A673 (cell line): ENCODE measurements around the gene OR13C9. TPM values are rescaled to one million over a fixed set of nuclear protein-coding genes. Genes with fewer than 3 reads are reported as not detected.

Experiments used
- Bru-seq: library from RNA; stranded (reverse); fragments of 400-500 nt; gene quantifications from one replicate; lab custom pipeline; 2021; lab: Mats Ljungman, UMichigan
- BruChase-seq, 2 experiments: library from RNA; stranded (reverse); fragments of 400-500 nt; gene quantifications; one replicate each; lab custom pipeline; 2021; lab: Mats Ljungman, UMichigan
- BruUV-seq: library from RNA; stranded (reverse); fragments of 400-500 nt; replicated peaks from 2 replicates; lab custom pipeline; 2021; lab: Mats Ljungman, UMichigan
- CTCF ChIA-PET: fragments of 300-600 bp; sonication (Branson Sonifier 250); formaldehyde crosslinking; loops from one replicate; lab custom pipeline; 2022; ENCODE audit warnings: antibody characterized with exemption; lab: Charles Lee
- POLR2A ChIA-PET: fragments of 300-600 bp; sonication (Branson Sonifier 250); formaldehyde crosslinking; loops from one replicate; lab custom pipeline; 2022; ENCODE audit warnings: antibody characterized with exemption; ENCODE audit not compliant: low non-redundant PET; lab: Charles Lee
- DNase-seq: peaks from one replicate; pipeline ENCODE4 v3.0.0-alpha.2; 2015; ENCODE audit warnings: low spot score
- H3K27ac ChIP-seq: fragments of 200-600 bp; sonication (generic); 2 replicates; pipeline ENCODE4 v1.5.1; 2016; ENCODE audit warnings: mixed run types, low read depth, mild to moderate bottlenecking, mixed read lengths, antibody characterized with exemption, low read length; ENCODE audit not compliant: poor library complexity, severe bottlenecking
- H3K27me3 ChIP-seq: fragments of 200-600 bp; sonication (generic); replicated peaks from 2 replicates; pipeline ENCODE4 v1.6.1; 2017; ENCODE audit warnings: mixed run types, low read depth, mild to moderate bottlenecking, mixed read lengths, antibody characterized with exemption, low read length; ENCODE audit not compliant: insufficient read depth, poor library complexity
- H3K36me3 ChIP-seq: fragments of 200-600 bp; sonication (generic); 2 replicates; pipeline ENCODE4 v1.6.1; 2016; ENCODE audit warnings: mixed run types, mild to moderate bottlenecking, mixed read lengths, antibody characterized with exemption, low read length; ENCODE audit not compliant: insufficient read depth, poor library complexity, severe bottlenecking
- H3K4me1 ChIP-seq: fragments of 200-600 bp; sonication (generic); 2 replicates; pipeline ENCODE4 v1.6.1; 2017; ENCODE audit warnings: mixed run types, mild to moderate bottlenecking, mixed read lengths, antibody characterized with exemption, low read length; ENCODE audit not compliant: insufficient read depth, poor library complexity, severe bottlenecking
- H3K4me3 ChIP-seq: fragments of 200-600 bp; sonication (generic); 2 replicates; pipeline ENCODE4 v1.5.1; 2016; ENCODE audit warnings: low read depth, mixed run types, mild to moderate bottlenecking, mixed read lengths, low read length; ENCODE audit not compliant: poor library complexity, severe bottlenecking
- H3K9me3 ChIP-seq: fragments of 200-600 bp; sonication (generic); 2 replicates; pipeline ENCODE4 v1.6.1; 2016; ENCODE audit warnings: mixed run types, low read depth, mild to moderate bottlenecking, mixed read lengths, antibody characterized with exemption, low read length; ENCODE audit not compliant: poor library complexity, severe bottlenecking
- CTCF ChIP-seq: fragments of 300-800, 200-600 bp; sonication (generic); conservative IDR thresholded peaks from 2 replicates; pipeline ENCODE4 v1.5.1; 2017; ENCODE audit warnings: low read depth, mild to moderate bottlenecking, antibody characterized with exemption, low read length, moderate library complexity, mixed read lengths
- EZH2 ChIP-seq: fragments of 200-600 bp; sonication (generic); IDR thresholded peaks from 2 replicates; pipeline ENCODE4 v1.6.1; 2017; ENCODE audit warnings: borderline replicate concordance, low read depth, mild to moderate bottlenecking, mixed read lengths, antibody characterized with exemption, low read length; ENCODE audit not compliant: poor library complexity, severe bottlenecking
- intact Hi-C: fragments of 100-400 bp; cut with micrococcal nuclease; formaldehyde crosslinking; loops from one replicate; pipeline ENCODE4 v1.10.0; 2022; ENCODE audit not compliant: unreplicated experiment
- long read RNA-seq: library from polyadenylated mRNA; stranded (forward); transcript quantifications from one replicate; pipeline ENCODE4 v2.0.0, GENCODE V29; 2022
- total RNA-seq: library from RNA; stranded (reverse); gene quantifications from 2 replicates; pipeline ENCODE4 v1.2.3, GENCODE V29; 2021

OR13C9 gene
- total RNA-seq (not detected in 2 replicates), Bru-seq, nascent RNA (not detected), BruChase-seq, experiment 1, labeled RNA remaining after a 2-hour chase (not detected), BruChase-seq, experiment 2, labeled RNA remaining after a 6-hour chase (not detected)
- long read RNA-seq = 0 reads

GRCh38 chr9:104618104-104618503, at the start of gene OR13C9:
TSS of gene OR13C9 (minus strand) at chr9:104618204. CDS start at chr9:104618204, 0 bp downstream.
- Histone ChIP-seq H3K4me3 (no peak within 1 kb of the TSS), H3K27me3 (no peaks in the 10 kb centered on the region), H3K36me3 (no peaks in the 10 kb centered on the region), H3K9me3 (no peaks in the 10 kb centered on the region), H3K4me1 (no peaks in the 10 kb centered on the region), H3K27ac (no peak within 1 kb of the TSS)
- no peak for DNase-seq
- TF ChIP-seq CTCF (no peak), EZH2 (no peak)
- intact Hi-C loops = no loop called here
- POLR2A ChIA-PET = no interaction called here
- BruUV-seq = no TSS peak
- CTCF ChIA-PET = no interaction called here

GRCh38 chr9:104658496-104659195, 40.6 kb upstream of the OR13C9 start:
- CTCF ChIA-PET = no interaction called here
- Histone ChIP-seq H3K4me3 (no peak overlapping the region), H3K27ac (no peak overlapping the region), H3K36me3 (no peaks in the 10 kb centered on the region), H3K27me3 (no peaks in the 10 kb centered on the region), H3K4me1 (no peaks in the 10 kb centered on the region), H3K9me3 (no peaks in the 10 kb centered on the region)
- intact Hi-C loops = no loop called here
- TF ChIP-seq EZH2 = no peak
- no peak for TF ChIP-seq CTCF
- POLR2A ChIA-PET = no interaction called here
- no peak for DNase-seq
- no TSS peak for BruUV-seq

DNA sequence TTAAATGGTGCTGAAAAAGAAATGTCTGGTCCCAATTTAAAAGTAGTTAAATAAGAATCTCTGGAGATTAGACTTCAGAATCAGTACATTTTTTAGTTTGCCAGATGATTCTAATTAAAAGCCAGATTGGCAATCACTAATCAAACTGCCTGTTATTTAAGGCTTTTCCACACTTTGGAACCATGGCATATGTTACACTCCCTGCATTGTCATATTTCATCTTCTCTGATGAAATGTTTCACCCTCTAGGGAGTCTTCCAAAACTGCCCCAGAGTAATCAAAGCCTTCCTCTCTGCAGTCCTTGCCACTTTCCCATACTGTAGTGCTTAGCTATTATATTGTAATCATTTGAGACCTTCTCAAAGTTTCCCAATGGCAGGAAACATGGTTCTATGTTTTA, 17.5 kb upstream of the OR13C9 start:
- Histone ChIP-seq H3K4me3 (no peak overlapping the region), H3K9me3 (peaks cover 11% of the 10 kb centered on the region), H3K4me1 (no peaks in the 10 kb centered on the region), H3K36me3 (no peaks in the 10 kb centered on the region), H3K27ac (no peak overlapping the region), H3K27me3 (no peaks in the 10 kb centered on the region)
- no peak for TF ChIP-seq CTCF
- TF ChIP-seq EZH2 = no peak
- no peak for DNase-seq
- intact Hi-C loops = no loop called here
- POLR2A ChIA-PET = no interaction called here
- BruUV-seq = no TSS peak
- CTCF ChIA-PET = no interaction called here
